ENCODE measurements around the gene BSN.
A peak's percentile ranks its signal among the peaks of the same experiment; 100 is the strongest.

The BSN gene

DNA sequence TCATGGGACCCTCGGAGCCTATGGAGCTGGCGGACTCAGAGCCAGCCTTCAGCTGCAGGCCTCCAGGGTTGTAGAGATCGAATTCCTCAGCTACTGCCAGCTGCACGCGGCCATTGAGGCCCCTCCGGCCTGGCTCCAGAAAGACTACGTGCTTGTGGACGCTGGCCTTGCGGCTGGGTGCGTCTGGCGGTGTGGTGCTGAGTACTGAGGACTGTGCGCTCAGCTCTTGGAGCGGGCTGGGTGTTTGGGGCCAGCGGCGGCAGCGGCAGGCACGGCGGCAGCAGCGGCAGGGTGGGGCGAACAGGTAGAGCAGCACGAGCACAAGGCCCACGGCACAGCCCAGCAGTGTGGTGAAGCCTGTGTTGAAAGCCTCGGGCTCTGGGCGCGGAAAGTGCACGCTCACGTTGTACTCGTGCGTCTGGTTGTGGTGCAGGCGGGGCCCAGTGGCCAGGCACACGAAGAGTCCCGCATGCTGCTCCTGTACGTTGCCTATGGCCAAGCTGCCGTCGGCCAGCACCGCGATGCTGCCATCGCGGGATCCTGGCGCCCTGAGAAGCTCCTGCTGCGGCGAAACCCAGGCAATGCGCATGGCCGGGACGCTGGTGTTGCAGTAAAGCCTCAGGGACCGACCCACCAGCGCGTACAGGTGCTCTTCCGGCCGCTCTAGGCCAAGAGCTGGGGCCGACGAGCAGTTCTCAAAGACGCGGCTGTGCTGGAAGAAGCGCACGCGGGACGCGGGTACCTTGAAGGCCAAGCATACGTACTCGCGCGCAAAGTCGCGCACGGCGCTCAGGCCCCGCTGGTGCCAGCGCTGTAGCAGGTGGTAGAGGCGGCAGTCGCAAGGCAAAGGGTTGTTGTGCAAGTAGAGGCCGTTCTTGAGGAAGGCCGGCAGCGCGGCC is 163.9 kb downstream of the BSN start:
- peak; percentile 55 for DNase-seq

DNA sequence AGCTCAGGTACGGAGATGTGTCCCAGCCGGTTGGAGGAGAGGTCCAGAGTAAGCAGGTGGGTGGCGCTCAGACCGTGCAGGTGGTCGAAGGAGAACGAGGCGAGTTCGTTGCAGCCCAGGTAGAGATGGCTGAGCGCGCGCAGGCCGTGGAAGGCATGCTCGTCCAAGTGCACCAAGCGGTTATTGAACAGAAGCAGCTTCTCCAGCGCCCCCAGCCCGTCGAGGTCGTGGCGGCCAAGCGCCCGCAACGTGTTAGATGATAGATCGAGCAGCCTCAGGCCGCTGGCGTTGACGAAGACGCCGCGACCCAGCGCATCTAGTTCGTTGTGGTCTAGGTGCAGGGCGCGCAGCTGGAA is 164.6 kb downstream of the BSN start:
- no peak for DNase-seq

DNA sequence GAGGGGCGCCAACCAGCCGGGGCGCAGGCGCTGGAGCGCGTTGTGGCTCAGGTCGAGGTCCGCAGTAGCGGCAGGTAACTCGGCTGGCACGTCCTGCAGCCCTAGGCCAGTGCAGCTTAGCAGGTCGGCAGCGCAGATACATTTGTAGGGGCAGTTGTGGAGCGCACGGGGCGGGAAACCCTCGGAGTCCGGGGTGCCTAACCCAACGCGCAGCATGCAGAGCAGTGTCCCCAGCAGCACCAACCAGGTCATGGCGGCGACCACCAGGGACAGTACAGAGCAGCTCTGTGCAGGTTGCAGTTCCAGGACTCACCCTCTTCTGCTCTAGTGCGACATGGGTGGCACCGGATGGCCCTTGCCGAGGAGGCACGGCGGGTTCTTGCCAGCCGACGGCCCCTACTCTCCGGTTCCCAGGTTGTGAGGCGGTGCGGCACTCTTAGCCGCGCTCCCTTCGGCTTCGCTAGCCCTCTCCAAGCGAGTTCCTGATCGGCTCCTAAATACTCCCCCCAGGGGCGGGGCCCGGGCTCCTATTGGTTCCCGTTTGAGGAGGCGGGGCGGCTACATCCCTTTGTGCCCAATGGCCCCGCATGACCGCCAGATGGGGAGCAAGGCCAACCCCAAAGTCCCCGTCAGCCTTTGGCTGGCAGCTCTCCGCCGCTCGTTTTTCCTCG is 165.1 kb downstream of the BSN start, which contains the start of gene AMIGO3:
Gene AMIGO3 (minus strand): TSS at position 471 of the 671 bp plus-strand sequence. CDS start 219 bp downstream, at position 252.
- DNase-seq, result peak; percentile 95

Measured in femur (tissue), 1 donor.